LHCN-M2 (cell line): Measurements from ENCODE around the gene BRD3OS. TPM values are rescaled to one million over a fixed set of nuclear protein-coding genes. Genes with fewer than 3 reads are reported as not detected.
A peak's percentile ranks its signal among the peaks of the same experiment; 100 is the strongest.

ENCODE experiments used
- DNase-seq: peaks from one replicate; pipeline ENCODE4 v3.0.0-alpha.2; 2012; ENCODE audit warnings: low read depth
- total RNA-seq: library from RNA; depleted of rRNA; stranded (reverse); fragments of >200 nt; gene quantifications from 2 replicates; pipeline ENCODE4 v1.2.3, GENCODE V29; 2014

The BRD3OS gene
- total RNA-seq, 1 experiment from 2014 or later = 17.7 TPM

GRCh38 chr9:134004131-134004873 lies 21.0 kb upstream of the BRD3OS start:
- DNase-seq = no peak

DNA sequence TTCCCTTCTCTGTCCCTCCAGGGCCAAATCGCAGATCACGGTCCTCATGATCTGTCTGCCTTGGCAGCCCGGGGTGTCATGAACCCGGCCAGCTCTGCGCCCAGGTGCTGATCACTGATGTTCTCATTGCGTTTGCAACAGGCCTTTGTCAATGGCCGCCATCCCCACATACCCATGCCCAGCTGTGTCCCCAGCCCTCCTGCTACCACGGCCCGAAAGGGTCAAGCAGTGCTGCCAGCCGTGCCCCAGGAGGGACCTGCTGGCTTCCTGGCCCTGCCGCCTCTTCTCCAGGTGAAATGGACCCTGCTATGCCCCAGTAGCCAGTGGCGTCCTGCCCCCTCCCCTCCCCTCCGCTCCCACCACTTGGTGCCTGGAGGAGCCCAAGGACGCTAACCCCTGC lies 20.4 kb upstream of the BRD3OS start:
- DNase-seq = no peak

DNA sequence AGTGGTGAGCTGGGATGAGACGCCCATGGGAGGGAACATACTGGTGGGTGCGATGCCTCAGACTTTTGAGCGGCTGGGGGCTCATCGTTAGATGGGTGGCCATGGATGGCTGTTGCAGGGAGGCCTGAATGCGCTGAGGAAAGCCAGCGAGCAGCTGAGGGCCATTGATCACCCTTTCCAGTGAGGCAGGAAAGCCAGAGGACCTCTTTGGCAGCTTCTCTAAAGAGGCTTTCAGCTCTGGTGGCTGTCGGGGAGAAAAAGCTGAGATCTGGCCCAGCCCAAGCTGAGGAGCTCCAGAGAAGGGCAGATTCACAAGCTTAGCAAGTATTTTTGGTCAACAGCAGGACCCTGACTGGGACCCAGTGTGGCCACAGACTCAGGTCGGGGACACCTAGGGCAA lies 19.9 kb upstream of the BRD3OS start:
- DNase-seq = no peak

DNA sequence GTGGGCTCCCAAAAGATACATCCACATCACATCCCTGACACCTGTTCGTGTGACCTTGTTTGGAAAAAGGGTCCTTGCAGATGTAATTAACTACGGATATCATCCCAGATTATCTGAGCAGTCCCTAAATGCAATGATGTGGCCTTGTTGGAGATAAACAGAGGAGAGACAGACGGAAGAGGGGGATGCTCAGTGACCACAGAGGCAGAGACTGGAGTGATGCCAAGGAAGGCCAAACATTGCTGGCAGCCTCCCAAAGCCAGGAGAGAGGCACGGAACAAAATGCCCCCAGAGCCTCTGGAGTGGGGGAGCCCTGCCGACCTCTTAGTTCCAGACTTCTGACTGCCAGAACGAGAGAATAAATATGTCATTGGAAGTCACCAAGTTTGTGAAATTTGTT lies 18.1 kb upstream of the BRD3OS start:
- no peak for DNase-seq

GRCh38 chr9:134007571-134007970 lies 17.7 kb upstream of the BRD3OS start:
- no peak for DNase-seq

GRCh38 chr9:134010310-134011173 lies 14.7 kb upstream of the BRD3OS start:
- peak; percentile 39 for DNase-seq

GRCh38 chr9:134011401-134011800 lies 13.9 kb upstream of the BRD3OS start:
- DNase-seq = peak; percentile 20

GRCh38 chr9:134014946-134015345 lies 10.3 kb upstream of the BRD3OS start:
- DNase-seq = no peak

DNA sequence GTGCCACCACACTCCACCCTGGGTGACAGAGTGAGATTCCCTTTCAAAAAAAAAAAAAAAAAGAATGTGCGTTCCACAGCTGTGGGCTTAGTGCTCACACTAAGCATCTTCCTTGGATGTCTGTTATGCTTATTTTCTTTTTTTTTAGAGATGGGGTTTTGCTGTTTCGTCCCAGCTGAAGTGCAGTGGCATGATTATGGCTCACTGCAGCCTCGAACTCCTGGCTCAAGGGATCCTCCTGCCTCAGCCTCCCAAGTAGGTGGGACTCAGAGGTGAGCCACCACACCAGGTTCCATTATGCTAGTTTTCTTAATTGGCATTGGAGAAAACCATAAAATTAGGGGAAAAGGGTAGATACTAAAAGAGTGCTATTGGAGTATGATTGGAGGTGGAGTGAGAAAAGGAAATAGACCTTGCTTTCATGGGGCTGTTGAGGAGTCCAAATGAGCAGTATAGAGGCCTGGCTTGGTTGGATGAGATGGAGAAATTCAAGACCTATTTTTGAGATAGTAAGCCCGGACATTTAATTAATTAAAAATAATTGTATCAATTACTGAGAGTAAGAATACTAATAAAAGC lies 978 bp upstream of the BRD3OS start:
- DNase-seq = no peak

DNA sequence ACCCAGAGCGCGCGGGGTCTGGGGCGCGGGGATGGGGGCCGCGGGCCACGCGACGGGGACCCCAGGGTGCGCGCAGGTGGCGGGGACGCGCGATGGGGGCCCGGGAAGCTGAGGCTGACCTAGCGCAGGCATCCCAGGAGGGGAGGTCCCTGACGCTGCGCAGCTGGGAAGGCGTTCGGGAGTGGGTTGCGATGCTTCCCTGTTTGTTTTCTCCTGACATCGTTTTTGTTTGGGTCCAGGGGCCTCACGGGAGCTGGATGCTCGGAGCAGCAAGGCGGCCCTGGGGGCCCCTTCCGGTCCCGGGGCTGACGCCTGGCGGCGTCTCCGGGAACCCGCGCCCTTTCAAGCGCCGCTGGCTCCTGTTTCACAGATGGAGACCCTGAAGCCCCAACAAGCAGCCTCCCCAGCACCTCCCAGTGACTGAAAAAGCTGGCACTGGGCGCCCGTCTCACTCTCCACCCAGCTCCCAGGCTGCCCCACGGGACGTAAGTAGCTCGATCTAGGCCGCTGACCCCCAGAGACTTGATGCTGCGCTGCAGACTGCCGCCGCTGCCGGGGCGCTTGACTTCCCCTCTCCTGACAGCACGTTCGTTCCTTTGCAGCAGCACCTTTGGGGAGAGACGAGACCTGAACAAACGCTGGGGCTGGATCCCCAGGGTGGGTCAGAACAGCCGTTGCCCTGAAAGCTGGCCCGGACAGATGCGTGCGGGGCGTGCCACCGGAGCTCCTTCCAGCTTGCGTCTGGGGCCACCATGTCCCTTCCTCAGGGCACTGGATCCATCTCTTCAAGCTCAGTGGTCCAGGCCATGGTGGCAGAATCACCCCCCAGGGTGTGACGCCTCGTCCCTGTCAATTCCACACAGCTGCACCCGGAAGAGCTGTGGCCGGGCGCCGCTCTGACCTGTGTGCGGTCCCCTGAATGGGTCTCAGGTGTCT lies 593 bp downstream of the BRD3OS start:
- DNase-seq = peak; percentile 22

- no peak for DNase-seq
Measured at GRCh38 chr9:134026581-134026980, 1.3 kb downstream of the BRD3OS start.

GRCh38 chr9:134026981-134027380 lies 1.7 kb downstream of the BRD3OS start:
- no peak for DNase-seq

- no peak for DNase-seq
Measured at GRCh38 chr9:134027561-134027960, 2.3 kb downstream of the BRD3OS start.

DNA sequence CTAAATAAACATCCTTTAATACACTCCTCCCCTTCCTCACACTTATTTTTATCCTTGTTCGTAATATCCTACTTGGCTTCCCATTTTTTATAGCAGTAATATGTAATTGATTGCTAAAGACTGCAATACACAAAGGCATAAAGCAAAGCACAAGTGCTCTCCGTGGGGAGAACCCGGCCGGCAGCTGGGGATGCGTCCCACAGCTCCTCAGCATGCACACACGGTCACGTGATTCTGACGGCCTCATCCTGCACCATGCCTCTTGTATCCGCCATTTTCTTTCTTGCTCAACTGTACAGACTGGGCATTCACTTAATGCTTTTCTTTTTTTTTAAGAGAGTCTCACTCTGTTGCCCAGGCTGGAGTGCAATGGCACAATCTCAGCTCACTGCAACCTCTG lies 2.8 kb downstream of the BRD3OS start:
- DNase-seq = no peak

GRCh38 chr9:134028575-134029247 lies 3.4 kb downstream of the BRD3OS start:
- no peak for DNase-seq

DNA sequence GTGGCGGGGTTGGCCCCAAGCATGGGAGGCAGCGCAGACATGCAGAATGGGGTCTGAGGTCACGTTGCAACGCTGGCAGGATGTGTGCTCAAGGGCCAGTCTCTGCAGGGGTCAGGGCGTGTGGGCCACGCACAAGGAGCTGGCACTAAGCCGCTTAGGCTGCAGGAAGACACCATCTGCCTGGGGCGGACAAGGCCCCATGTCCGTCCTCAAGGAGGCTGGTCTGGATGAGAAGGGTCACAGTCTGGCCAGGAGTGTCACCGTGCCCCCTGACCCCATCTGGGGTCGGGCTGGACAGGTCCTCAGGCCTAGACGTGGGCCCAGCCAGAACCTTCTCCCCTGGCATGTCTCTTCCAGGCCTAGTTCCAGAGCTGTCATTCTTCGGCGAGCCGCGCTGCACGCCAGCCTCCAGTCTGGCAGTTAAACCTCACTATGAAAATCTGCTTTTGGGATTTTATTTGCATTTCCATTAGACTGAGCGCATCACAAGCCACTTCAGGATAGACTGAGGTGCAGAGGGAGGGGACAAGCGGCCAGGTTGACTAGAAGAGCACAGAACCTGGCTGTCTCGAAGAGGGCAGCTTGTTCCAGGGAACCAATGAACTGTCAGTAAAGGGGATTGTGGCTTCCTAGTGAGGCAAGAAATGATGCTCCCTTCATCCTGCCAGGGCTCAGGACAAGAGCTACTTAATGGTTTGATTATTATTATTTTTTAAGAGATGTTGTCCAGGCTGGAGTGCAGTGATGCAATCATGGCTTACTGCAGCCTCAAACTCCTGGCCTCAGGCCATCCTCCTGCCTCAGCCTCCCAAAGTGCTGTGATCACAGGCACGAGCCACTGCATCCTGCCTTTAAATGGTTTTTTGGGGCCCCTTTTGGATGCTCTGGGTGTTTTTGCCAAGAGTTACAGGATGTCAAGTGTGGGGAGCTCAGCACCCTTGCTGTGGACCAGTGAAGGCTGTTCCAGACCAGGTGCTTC lies 4.3 kb downstream of the BRD3OS start:
- DNase-seq = no peak

DNA sequence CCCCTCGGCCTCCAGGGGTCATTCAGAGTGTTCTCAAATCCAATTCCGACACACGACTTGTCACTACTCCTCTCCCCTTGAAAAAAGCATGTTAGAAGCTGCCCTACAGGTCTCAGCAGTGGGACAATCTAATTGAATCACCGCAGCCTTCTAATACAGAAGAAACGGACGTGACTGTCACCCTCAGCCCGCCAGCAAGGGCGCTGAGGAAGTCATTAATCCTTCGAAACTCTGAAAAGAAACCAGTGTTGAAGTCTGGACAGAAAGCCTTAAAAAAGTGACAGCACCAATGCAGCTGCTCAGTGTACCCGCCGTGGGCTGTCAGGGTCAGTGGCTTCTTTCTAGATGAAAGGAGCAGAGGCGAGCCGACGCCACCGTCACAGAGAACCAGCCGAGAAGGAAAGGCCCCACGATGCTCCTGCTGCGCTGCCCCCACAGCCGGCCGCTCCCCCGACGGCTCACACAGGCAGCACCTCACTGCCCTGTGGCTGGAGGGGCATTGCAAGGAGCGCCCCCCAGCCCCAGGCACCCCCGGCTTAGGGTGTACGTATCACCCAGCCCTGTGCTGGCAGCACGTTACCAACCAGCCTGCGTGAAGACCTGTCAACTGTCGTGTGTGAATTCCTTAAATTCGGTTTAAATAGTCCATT lies 5.7 kb downstream of the BRD3OS start:
- no peak for DNase-seq

DNA sequence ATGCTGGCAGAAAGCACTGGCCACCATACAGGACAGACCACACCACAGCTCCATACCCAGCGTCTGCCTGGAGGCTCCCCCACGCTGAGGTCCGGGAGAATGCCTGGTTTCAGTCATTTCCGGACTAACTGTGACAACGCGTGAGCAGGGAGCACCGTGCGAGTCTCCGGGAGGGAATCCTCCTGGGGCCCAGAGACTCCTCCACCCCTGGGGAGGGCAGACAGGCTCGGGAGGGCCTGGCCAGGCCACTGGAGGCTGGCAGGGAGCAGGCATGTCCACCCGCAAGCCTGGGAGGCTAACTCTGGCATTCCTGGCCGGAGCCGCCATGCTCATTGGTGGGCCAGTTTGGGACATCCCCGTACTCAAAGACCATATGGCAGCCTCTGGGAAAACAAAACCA lies 6.5 kb downstream of the BRD3OS start:
- no peak for DNase-seq
